Measurements from ENCODE around the gene TNFRSF4. TPM values are rescaled to one million over a fixed set of nuclear protein-coding genes. Genes with fewer than 3 reads are reported as not detected.

Gene TNFRSF4
- total RNA-seq, result not detected in 2 replicates

GRCh38 chr1:1213345-1214265, at the start of gene TNFRSF4:
TSS of gene TNFRSF4 (minus strand) at chr1:1214153. CDS start at chr1:1214127, 26 bp downstream.

DNA sequence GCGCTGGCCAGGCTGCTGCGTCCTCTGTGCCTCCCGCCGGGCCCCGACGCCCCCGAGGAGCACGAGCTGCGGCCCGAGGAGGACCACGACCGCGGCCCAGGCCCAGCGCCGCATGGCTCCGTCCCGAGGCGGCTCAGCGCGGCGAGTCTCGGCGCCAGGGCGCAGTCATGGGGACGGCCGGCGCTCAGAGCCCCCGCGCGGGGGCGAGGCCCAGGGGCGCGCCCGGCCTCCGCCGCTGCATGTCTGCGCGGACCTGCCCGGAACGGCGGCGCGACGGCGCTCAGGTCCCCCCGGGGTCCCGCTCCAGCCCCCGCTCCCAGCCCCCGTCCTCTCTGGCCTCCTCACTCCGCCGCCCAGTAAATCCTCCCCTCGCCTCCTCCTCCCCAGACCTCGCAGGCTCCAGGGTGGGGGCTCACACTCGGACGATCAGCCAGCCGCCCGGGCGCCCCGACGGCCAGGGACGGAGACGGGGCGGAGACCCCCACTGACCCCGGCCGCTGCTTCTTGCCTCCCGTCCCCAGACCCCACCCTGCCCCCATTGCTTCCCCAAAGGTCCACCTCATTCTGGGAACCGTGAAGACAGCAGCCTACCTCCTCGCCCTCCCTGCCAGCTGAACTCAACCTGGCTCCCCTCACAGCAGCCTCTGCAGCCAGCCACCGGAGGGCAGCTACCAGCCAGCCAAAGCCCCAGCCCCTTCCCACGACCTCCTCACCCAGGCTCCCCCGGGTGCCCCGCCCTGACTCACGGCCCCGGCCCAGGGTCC, 32.8 kb upstream of the TNFRSF4 start, which contains the start of gene C1QTNF12:
Gene C1QTNF12, minus strand, starts transcription at position 146 of the 764 bp plus-strand sequence. Its CDS starts 32 bp downstream, at position 114.

GRCh38 chr1:1232208-1232795, 18.3 kb upstream of the TNFRSF4 start, which contains the start of gene B3GALT6:
TSS of gene B3GALT6 (plus strand) at chr1:1232237. CDS start at chr1:1232279, 42 bp downstream.

DNA sequence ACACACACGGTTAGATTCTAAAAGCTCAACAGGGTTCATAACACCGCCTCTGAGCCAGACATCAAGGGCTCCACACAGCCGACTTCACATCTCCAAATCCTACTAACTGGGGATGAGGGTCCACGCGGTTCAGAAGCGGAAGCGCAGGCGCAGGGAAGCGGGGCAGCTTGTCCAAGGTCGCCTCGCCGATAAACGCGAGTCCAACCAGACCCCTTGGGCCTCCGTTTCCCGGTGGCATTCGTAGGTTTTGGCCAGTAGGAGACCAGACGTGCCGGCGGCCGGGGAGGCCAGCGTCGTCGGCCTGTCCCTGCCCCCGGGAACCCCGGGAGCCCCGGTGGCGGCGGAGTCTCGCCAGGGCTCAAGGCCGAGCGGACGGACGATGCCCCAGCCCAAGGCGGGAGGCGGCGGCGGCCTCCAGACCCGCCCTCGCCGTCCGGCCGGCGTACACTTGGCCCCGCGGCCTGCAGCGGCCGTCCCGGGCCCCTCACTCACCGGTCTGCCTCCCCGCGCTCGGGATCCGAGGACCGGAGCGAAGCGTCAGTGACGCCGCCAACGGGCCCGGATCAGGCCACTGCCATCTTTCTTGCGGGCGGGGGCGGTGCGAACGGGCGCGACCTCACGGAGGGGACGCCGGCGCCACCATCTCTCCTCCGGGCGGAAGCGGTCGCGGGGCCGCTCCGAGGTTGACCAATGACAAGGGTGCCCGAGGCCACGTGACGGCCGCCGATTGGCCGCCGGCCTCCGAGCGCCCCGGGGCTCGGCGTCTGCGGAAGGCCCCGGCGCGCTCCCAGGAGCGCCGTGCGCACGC, 17.7 kb upstream of the TNFRSF4 start, which contains the start of gene SDF4:
Gene SDF4, minus strand, starts transcription at position 602 of the 808 bp plus-strand sequence. CDS start 3,229 bp downstream, outside the sequence.

GRCh38 chr1:1206376-1206965, 7.5 kb downstream of the TNFRSF4 start, which contains the start of gene TNFRSF18:
TSS of gene TNFRSF18 (minus strand) at chr1:1206592. CDS start at chr1:1206571, 21 bp downstream.

GRCh38 chr1:1173793-1174415, 40.0 kb downstream of the TNFRSF4 start, which contains the start of gene TTLL10:
TSS of gene TTLL10 (plus strand) at chr1:1173880. CDS start at chr1:1179216, 5,336 bp downstream.

Other genes with a start within 250 kb of the TNFRSF4 start
- 4.0 and 10.2 TPM in 2 replicates for gene PLEKHN1, start 247.7 kb downstream of the TNFRSF4 start, total RNA-seq
- gene PERM1, start 232.1 kb downstream of the TNFRSF4 start, total RNA-seq, result 0.23 TPM in 1 of 2 replicates, not detected in the other
- 3.0 and 5.6 TPM in 2 replicates for gene HES4, start 214.1 kb downstream of the TNFRSF4 start, total RNA-seq
- 29.4 and 34.9 TPM in 2 replicates for gene ISG15, start 200.7 kb downstream of the TNFRSF4 start, total RNA-seq
- 211 and 412 TPM in 2 replicates for gene AGRN, start 194.0 kb downstream of the TNFRSF4 start, total RNA-seq
- gene RNF223, start 139.8 kb downstream of the TNFRSF4 start, total RNA-seq, result 0.08 and 0.15 TPM in 2 replicates
- gene C1orf159, start 98.1 kb downstream of the TNFRSF4 start, total RNA-seq, result 19.8 and 25.9 TPM in 2 replicates
- gene TTLL10, start 40.3 kb downstream of the TNFRSF4 start, total RNA-seq, result not detected in 2 replicates
- gene TNFRSF18, start 7.6 kb downstream of the TNFRSF4 start, total RNA-seq, result not detected in 2 replicates
- gene SDF4, start 17.8 kb upstream of the TNFRSF4 start, total RNA-seq, result 146 and 147 TPM in 2 replicates
- 20.5 and 27.3 TPM in 2 replicates for gene B3GALT6, start 18.1 kb upstream of the TNFRSF4 start, total RNA-seq
- gene C1QTNF12, start 32.6 kb upstream of the TNFRSF4 start, total RNA-seq, result 1.5 TPM in 1 of 2 replicates, not detected in the other
- 28.3 and 55.2 TPM in 2 replicates for gene UBE2J2, start 59.7 kb upstream of the TNFRSF4 start, total RNA-seq
- gene SCNN1D, start 66.3 kb upstream of the TNFRSF4 start, total RNA-seq, result 0.08 and 0.16 TPM in 2 replicates
- gene ACAP3, start 93.8 kb upstream of the TNFRSF4 start, total RNA-seq, result 17.6 and 25.7 TPM in 2 replicates
- 41.2 and 61.1 TPM in 2 replicates for gene PUSL1, start 94.4 kb upstream of the TNFRSF4 start, total RNA-seq
- 78.0 and 80.0 TPM in 2 replicates for gene INTS11, start 110.5 kb upstream of the TNFRSF4 start, total RNA-seq
- gene CPTP, start 110.6 kb upstream of the TNFRSF4 start, total RNA-seq, result 29.1 and 32.2 TPM in 2 replicates
- under 0.01 TPM in 1 of 2 replicates, not detected in the other for gene TAS1R3, start 117.1 kb upstream of the TNFRSF4 start, total RNA-seq
- 109 and 156 TPM in 2 replicates for gene DVL1, start 135.3 kb upstream of the TNFRSF4 start, total RNA-seq
- 0.39 and 2.0 TPM in 2 replicates for gene MXRA8, start 144.4 kb upstream of the TNFRSF4 start, total RNA-seq
- 170 and 228 TPM in 2 replicates for gene AURKAIP1, start 161.1 kb upstream of the TNFRSF4 start, total RNA-seq
- gene CCNL2, start 185.2 kb upstream of the TNFRSF4 start, total RNA-seq, result 39.0 and 54.7 TPM in 2 replicates
- 106 and 211 TPM in 2 replicates for gene MRPL20, start 193.1 kb upstream of the TNFRSF4 start, total RNA-seq
- 4.9 and 5.8 TPM in 2 replicates for gene ANKRD65, start 207.1 kb upstream of the TNFRSF4 start, total RNA-seq
- gene VWA1, start 221.5 kb upstream of the TNFRSF4 start, total RNA-seq, result 7.6 and 12.5 TPM in 2 replicates
- gene ATAD3C, start 235.5 kb upstream of the TNFRSF4 start, total RNA-seq, result not detected in 2 replicates

Measured in hair follicular keratinocyte (primary cell).